Natural killer cell (primary cell): ENCODE data around the gene LPAR2. TPM values are rescaled to one million over a fixed set of nuclear protein-coding genes. Genes with fewer than 3 reads are reported as not detected.
A peak's percentile ranks its signal among the peaks of the same experiment; 100 is the strongest.

ENCODE experiments used
- ATAC-seq, 3 donors: fragments of 150-1000 bp in 2 of 3; fragments of 200-7000 bp in 1 of 3; cut with Tn5 transposase; 1 replicate in 1 of 3; 2 replicates in 2 of 3; pipeline ENCODE4 v1.10.0; 2021; ENCODE audit warnings: mild to moderate bottlenecking in 2 of 3, moderate library complexity in 2 of 3
- DNase-seq, 2 donors: peaks; one replicate each; pipeline versions ENCODE4 v3.0.0 to v3.0.0-alpha.2; 2013 to 2021; ENCODE audit warnings: mixed read lengths in 1 of 2
- H3K27ac ChIP-seq: one replicate; pipeline ENCODE4 v1.5.1; 2013; ENCODE audit warnings: mild to moderate bottlenecking, low read length
- H3K27me3 ChIP-seq: one replicate; pipeline ENCODE4 v1.6.1; 2013; ENCODE audit warnings: low read length; ENCODE audit not compliant: control insufficient read depth, insufficient read depth
- H3K36me3 ChIP-seq: one replicate; pipeline ENCODE4 v1.6.1; 2013; ENCODE audit warnings: low read length; ENCODE audit not compliant: control insufficient read depth, insufficient read depth
- H3K4me1 ChIP-seq: one replicate; pipeline ENCODE4 v1.6.1; 2013; ENCODE audit warnings: low read length; ENCODE audit not compliant: control insufficient read depth, insufficient read depth
- H3K4me3 ChIP-seq: one replicate; pipeline ENCODE4 v1.5.1; 2013; ENCODE audit warnings: low read length
- H3K9me3 ChIP-seq: one replicate; pipeline ENCODE4 v1.6.1; 2013; ENCODE audit warnings: low read length; ENCODE audit not compliant: control insufficient read depth, insufficient read depth
- H3K27ac Mint-ChIP-seq, 2 donors: one replicate each; pipeline ENCODE4 v1.8.0; 2022; ENCODE audit warnings: mild to moderate bottlenecking in 2 of 2, mixed read lengths in 2 of 2, moderate library complexity in 1 of 2
- H3K27me3 Mint-ChIP-seq, 2 donors: one replicate each; pipeline ENCODE4 v1.8.0; 2022; ENCODE audit warnings: low read depth in 2 of 2, mixed read lengths in 2 of 2
- H3K36me3 Mint-ChIP-seq: one replicate; pipeline ENCODE4 v1.8.0; 2022; ENCODE audit warnings: mixed read lengths
- H3K4me1 Mint-ChIP-seq, 2 donors: one replicate each; pipeline ENCODE4 v1.8.0; 2022; ENCODE audit warnings: mixed read lengths in 2 of 2
- H3K4me3 Mint-ChIP-seq: one replicate; pipeline ENCODE4 v1.8.0; 2022; ENCODE audit warnings: mild to moderate bottlenecking, moderate library complexity, mixed read lengths
- H3K9me3 Mint-ChIP-seq, 2 donors: one replicate each; pipeline ENCODE4 v1.8.0; 2022; ENCODE audit warnings: mixed read lengths in 2 of 2
- WGBS: methylation state at CpG from one replicate; pipeline ENCODE4 v1.1.7; 2013; ENCODE audit warnings: missing lambda C conversion rate; ENCODE audit not compliant: insufficient coverage; 5-methylcytosine and 5-hydroxymethylcytosine counted together
- intact Hi-C: fragments of 100-400 bp; cut with micrococcal nuclease; formaldehyde crosslinking; loops from one replicate; pipeline ENCODE4 v1.14.2; 2022
- total RNA-seq, 4 donors: library from RNA; stranded (reverse); fragments of 120-200 nt in 1 of 4; gene quantifications; one replicate each; pipeline versions ENCODE4 v1.2.3 to v1.2.4, GENCODE V29; 2013 to 2022
- TF ChIP-seq, protein P1 (sequence below): fragments of 200-600 bp; IDR thresholded peaks from one replicate; pipeline ENCODE4 v1.8.0; 2022; ENCODE audit warnings: antibody characterized with exemption

Gene LPAR2
- total RNA-seq, 3 donors from 2014 or later (not counting 1 experiment from before 2014, with no cell fraction given): 52.1 to 81.5 (median 56.4) TPM

DNA sequence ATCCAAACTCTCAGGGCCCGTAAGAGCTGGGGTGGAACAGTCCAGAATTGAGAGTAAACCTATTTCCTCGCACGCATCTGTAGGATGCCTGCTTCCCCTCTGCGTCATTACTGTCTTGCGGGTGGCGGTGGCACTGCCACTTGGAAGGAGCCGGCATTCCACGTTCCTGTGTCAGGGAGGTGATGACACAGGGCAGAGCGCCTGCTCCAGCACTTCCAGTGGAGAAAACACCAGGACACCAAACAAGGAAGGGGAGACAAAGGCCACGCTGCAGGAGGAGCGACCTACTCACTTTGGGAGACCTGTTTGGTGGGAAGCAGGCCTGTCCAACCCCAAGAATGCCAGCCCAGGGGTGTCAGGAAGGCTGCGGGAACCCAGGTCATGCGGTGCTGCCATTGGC lies 46.6 kb downstream of the LPAR2 start:
- Histone ChIP-seq H3K4me1 (no peaks in the 10 kb centered on the region), H3K27ac (no peak overlapping the region), H3K4me3 (no peak overlapping the region), H3K27me3 (no peaks in the 10 kb centered on the region), H3K36me3 (no peaks in the 10 kb centered on the region), H3K9me3 (no peaks in the 10 kb centered on the region)
- H3K36me3 Mint-ChIP-seq: no peaks in the 10 kb centered on the region
- DNase-seq: no peak
- intact Hi-C loops: no loop called here
- H3K4me1 Mint-ChIP-seq: peaks cover 5 to 11% of the 10 kb centered on the region in 2 donors
- 98% methylated on average over 13 of the region's 13 CpGs for WGBS
- no peaks in the 10 kb centered on the region for H3K9me3 Mint-ChIP-seq
- H3K4me3 Mint-ChIP-seq: no peak overlapping the region
- TF ChIP-seq, protein P1, sequence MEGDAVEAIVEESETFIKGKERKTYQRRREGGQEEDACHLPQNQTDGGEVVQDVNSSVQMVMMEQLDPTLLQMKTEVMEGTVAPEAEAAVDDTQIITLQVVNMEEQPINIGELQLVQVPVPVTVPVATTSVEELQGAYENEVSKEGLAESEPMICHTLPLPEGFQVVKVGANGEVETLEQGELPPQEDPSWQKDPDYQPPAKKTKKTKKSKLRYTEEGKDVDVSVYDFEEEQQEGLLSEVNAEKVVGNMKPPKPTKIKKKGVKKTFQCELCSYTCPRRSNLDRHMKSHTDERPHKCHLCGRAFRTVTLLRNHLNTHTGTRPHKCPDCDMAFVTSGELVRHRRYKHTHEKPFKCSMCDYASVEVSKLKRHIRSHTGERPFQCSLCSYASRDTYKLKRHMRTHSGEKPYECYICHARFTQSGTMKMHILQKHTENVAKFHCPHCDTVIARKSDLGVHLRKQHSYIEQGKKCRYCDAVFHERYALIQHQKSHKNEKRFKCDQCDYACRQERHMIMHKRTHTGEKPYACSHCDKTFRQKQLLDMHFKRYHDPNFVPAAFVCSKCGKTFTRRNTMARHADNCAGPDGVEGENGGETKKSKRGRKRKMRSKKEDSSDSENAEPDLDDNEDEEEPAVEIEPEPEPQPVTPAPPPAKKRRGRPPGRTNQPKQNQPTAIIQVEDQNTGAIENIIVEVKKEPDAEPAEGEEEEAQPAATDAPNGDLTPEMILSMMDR: no peak
- no peak for ATAC-seq
- H3K27me3 Mint-ChIP-seq: no peaks in the 10 kb centered on the region
- H3K27ac Mint-ChIP-seq: no peak overlapping the region

- H3K27ac ChIP-seq: no peak overlapping the region
- 95% methylated on average over 4 of the region's 4 CpGs for WGBS
- no peak overlapping the region for H3K27ac Mint-ChIP-seq
- no peaks in the 10 kb centered on the region for H3K36me3 Mint-ChIP-seq
- no peaks in the 10 kb centered on the region for H3K27me3 Mint-ChIP-seq
- no peak overlapping the region for H3K4me3 Mint-ChIP-seq
- TF ChIP-seq, protein P1: no peak
- intact Hi-C loops: no loop called here
- no peak for ATAC-seq
- H3K9me3 ChIP-seq: no peaks in the 10 kb centered on the region
- H3K4me3 ChIP-seq: no peak overlapping the region
- no peaks in the 10 kb centered on the region for H3K36me3 ChIP-seq
- peaks cover 5 to 13% of the 10 kb centered on the region in 2 donors for H3K4me1 Mint-ChIP-seq
- no peaks in the 10 kb centered on the region for H3K9me3 Mint-ChIP-seq
- no peaks in the 10 kb centered on the region for H3K27me3 ChIP-seq
- DNase-seq: no peak
- no peaks in the 10 kb centered on the region for H3K4me1 ChIP-seq
Observed at GRCh38 chr19:19580418-19580817, 47.6 kb downstream of the LPAR2 start.

DNA sequence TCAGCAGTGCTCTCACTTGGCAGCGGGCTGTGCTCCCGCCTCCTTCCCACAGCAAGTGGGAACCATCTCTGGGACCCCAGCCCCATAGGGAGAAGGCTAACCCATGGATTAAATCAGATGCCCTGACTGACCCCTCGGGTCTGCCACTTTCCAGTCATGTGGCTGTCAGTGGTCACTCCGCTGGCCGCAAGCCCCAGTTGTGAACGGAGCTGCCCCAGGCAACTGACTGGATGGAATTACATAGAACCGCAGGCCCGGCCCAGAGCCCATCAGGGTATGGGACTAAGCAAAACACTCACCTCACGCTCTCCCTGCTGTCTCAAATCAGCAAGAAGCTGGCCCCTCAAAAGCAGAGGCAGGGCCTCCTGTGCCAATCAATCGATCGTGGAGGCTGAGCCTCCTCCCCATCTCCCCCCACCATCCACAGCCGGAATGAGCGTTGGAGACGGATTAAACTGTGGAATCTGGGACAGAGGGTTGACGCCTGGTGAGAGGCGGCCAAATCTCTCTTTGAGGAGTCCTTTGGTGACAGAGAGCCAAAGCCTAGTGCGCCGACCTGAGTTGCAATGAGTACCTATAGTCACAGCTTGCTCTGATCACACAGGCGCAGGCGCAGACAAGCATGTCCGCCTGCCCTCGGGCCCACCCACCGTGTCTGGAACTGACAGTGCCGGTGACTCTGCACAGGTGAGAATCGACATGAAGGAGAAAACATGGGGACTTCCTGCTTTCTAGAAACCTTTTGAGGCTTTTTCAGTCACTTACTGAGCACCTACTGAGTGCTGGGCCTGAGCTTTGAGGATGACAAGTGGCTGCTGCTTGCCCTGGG lies 48.3 kb downstream of the LPAR2 start:
- TF ChIP-seq, protein P1: no peak
- Histone ChIP-seq H3K36me3 (no peaks in the 10 kb centered on the region), H3K9me3 (no peaks in the 10 kb centered on the region), H3K27ac (no peak overlapping the region), H3K4me1 (no peaks in the 10 kb centered on the region), H3K4me3 (no peak overlapping the region), H3K27me3 (no peaks in the 10 kb centered on the region)
- peak overlapping the region in 1 of 2 donors; percentile 62 for H3K27ac Mint-ChIP-seq
- H3K36me3 Mint-ChIP-seq: no peaks in the 10 kb centered on the region
- no peak overlapping the region for H3K4me3 Mint-ChIP-seq
- 96% methylated on average over 25 of the region's 25 CpGs for WGBS
- peaks cover 5 to 15% of the 10 kb centered on the region in 2 donors for H3K4me1 Mint-ChIP-seq
- ATAC-seq: no peak
- no peaks in the 10 kb centered on the region for H3K27me3 Mint-ChIP-seq
- DNase-seq: no peak
- intact Hi-C loops: no loop called here
- H3K9me3 Mint-ChIP-seq: no peaks in the 10 kb centered on the region

- TF ChIP-seq, protein P1: no peak
- ATAC-seq (no peak), DNase-seq (no peak)
- H3K36me3 Mint-ChIP-seq: no peaks in the 10 kb centered on the region
- no peaks in the 10 kb centered on the region for H3K27me3 Mint-ChIP-seq
- Histone ChIP-seq H3K27ac (no peak overlapping the region), H3K27me3 (no peaks in the 10 kb centered on the region), H3K9me3 (no peaks in the 10 kb centered on the region), H3K36me3 (no peaks in the 10 kb centered on the region), H3K4me3 (no peak overlapping the region), H3K4me1 (no peaks in the 10 kb centered on the region)
- intact Hi-C loops: no loop called here
- H3K9me3 Mint-ChIP-seq: no peaks in the 10 kb centered on the region
- no peak overlapping the region for H3K4me3 Mint-ChIP-seq
- no peak overlapping the region for H3K27ac Mint-ChIP-seq
- WGBS: 99% methylated on average over 6 of the region's 6 CpGs
- peaks cover 5 to 15% of the 10 kb centered on the region in 2 donors for H3K4me1 Mint-ChIP-seq
Observed at GRCh38 chr19:19578252-19578651, 49.8 kb downstream of the LPAR2 start.
